Epithelial cell of proximal tubule (primary cell): ENCODE results near the gene NHERF1. TPM values are rescaled to one million over a fixed set of nuclear protein-coding genes. Genes with fewer than 3 reads are reported as not detected.

Source experiments
- DNase-seq: peaks from one replicate; pipeline ENCODE4 v3.0.0-alpha.2; 2011; ENCODE audit warnings: low read depth
- H3K4me3 ChIP-seq: 2 replicates; pipeline ENCODE4 v1.5.1; 2011; ENCODE audit warnings: low read depth, mild to moderate bottlenecking, low read length
- total RNA-seq: library from RNA; depleted of rRNA; stranded (reverse); fragments of >200 nt; gene quantifications from 2 replicates; pipeline ENCODE4 v1.2.3, GENCODE V29; 2015
- TF ChIP-seq, protein P1 (sequence below): conservative IDR thresholded peaks from 2 replicates; pipeline ENCODE4 v1.5.1; 2012; ENCODE audit warnings: low read depth, mild to moderate bottlenecking, low read length

Gene NHERF1
- total RNA-seq = 45.1 and 64.6 TPM in 2 replicates

- H3K4me3 ChIP-seq = peak within 1 kb of the TSS; percentile 99
- no peak for DNase-seq
- TF ChIP-seq, protein P1, sequence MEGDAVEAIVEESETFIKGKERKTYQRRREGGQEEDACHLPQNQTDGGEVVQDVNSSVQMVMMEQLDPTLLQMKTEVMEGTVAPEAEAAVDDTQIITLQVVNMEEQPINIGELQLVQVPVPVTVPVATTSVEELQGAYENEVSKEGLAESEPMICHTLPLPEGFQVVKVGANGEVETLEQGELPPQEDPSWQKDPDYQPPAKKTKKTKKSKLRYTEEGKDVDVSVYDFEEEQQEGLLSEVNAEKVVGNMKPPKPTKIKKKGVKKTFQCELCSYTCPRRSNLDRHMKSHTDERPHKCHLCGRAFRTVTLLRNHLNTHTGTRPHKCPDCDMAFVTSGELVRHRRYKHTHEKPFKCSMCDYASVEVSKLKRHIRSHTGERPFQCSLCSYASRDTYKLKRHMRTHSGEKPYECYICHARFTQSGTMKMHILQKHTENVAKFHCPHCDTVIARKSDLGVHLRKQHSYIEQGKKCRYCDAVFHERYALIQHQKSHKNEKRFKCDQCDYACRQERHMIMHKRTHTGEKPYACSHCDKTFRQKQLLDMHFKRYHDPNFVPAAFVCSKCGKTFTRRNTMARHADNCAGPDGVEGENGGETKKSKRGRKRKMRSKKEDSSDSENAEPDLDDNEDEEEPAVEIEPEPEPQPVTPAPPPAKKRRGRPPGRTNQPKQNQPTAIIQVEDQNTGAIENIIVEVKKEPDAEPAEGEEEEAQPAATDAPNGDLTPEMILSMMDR = peak; percentile 31
These were observed at the start of gene NHERF1 for GRCh38 chr17:74748529-74749278. TSS of gene NHERF1 (plus strand) at chr17:74748628. CDS start at chr17:74748847, 219 bp downstream.

- TF ChIP-seq, protein P1 = no peak
- H3K4me3 ChIP-seq = no peak overlapping the region
- no peak for DNase-seq
These were observed 49.2 kb upstream of the NHERF1 start for GRCh38 chr17:74699236-74699635.

GRCh38 chr17:74702116-74702871 lies 46.1 kb upstream of the NHERF1 start:
- no peak overlapping the region for H3K4me3 ChIP-seq
- TF ChIP-seq, protein P1 = no peak
- no peak for DNase-seq

GRCh38 chr17:74703311-74703710 lies 45.1 kb upstream of the NHERF1 start:
- H3K4me3 ChIP-seq = no peak overlapping the region
- TF ChIP-seq, protein P1 = no peak
- DNase-seq = no peak

- no peak overlapping the region for H3K4me3 ChIP-seq
- TF ChIP-seq, protein P1 = no peak
- no peak for DNase-seq
These were observed 43.9 kb upstream of the NHERF1 start for GRCh38 chr17:74704544-74704943.

- DNase-seq = no peak
- TF ChIP-seq, protein P1 = no peak
- H3K4me3 ChIP-seq = no peak overlapping the region
These were observed 37.2 kb upstream of the NHERF1 start for GRCh38 chr17:74711058-74711824.
